Activated B cell treated with CpG ODN at 0.5 μM for 24 hours (primary cell): ENCODE results near the gene MAN1A1. TPM values are rescaled to one million over a fixed set of nuclear protein-coding genes. Genes with fewer than 3 reads are reported as not detected.

Experiments
- ATAC-seq: fragments of 200-7000 bp; cut with Tn5 transposase; one replicate; pipeline ENCODE4 v1.10.0; 2021; ENCODE audit warnings: low read depth, mild to moderate bottlenecking, moderate library complexity
- CTCF ChIA-PET: fragments of 350-600 bp; sonication (Branson Sonifier 250); formaldehyde crosslinking; loops from one replicate; lab custom pipeline; 2021; ENCODE audit warnings: antibody characterized with exemption; lab: Charles Lee
- POLR2A ChIA-PET: fragments of 350-600 bp; sonication (Branson Sonifier 250); formaldehyde crosslinking; loops from one replicate; lab custom pipeline; 2021; ENCODE audit warnings: antibody characterized with exemption; lab: Charles Lee
- DNase-seq: peaks from one replicate; pipeline ENCODE4 v3.0.0; 2022
- H3K27ac Mint-ChIP-seq: one replicate; pipeline ENCODE4 v1.8.0; 2020; ENCODE audit warnings: mixed read lengths
- H3K27me3 Mint-ChIP-seq: one replicate; pipeline ENCODE4 v1.8.0; 2021; ENCODE audit warnings: mixed read lengths
- H3K36me3 Mint-ChIP-seq: one replicate; pipeline ENCODE4 v1.8.0; 2021; ENCODE audit warnings: low read depth, mixed read lengths
- H3K4me1 Mint-ChIP-seq: one replicate; pipeline ENCODE4 v1.8.0; 2021; ENCODE audit warnings: mixed read lengths
- H3K4me3 Mint-ChIP-seq: one replicate; pipeline ENCODE4 v1.8.0; 2020; ENCODE audit warnings: mild to moderate bottlenecking, mixed read lengths
- H3K9me3 Mint-ChIP-seq: one replicate; pipeline ENCODE4 v1.8.0; 2020; ENCODE audit warnings: mixed read lengths
- CTCF ChIP-seq: fragments of 200-600 bp; IDR thresholded peaks from one replicate; pipeline ENCODE4 v1.8.0; 2022; ENCODE audit warnings: antibody characterized with exemption, mild to moderate bottlenecking
- intact Hi-C: fragments of 100-400 bp; cut with micrococcal nuclease; formaldehyde crosslinking; loops from one replicate; pipeline ENCODE4 v1.15.1; 2024
- total RNA-seq: library from RNA; stranded (reverse); gene quantifications from 2 replicates; pipeline ENCODE4 v1.2.3, GENCODE V29; 2022

The MAN1A1 gene
- total RNA-seq, 1 donor from 2014 or later, result 18.1 TPM

DNA sequence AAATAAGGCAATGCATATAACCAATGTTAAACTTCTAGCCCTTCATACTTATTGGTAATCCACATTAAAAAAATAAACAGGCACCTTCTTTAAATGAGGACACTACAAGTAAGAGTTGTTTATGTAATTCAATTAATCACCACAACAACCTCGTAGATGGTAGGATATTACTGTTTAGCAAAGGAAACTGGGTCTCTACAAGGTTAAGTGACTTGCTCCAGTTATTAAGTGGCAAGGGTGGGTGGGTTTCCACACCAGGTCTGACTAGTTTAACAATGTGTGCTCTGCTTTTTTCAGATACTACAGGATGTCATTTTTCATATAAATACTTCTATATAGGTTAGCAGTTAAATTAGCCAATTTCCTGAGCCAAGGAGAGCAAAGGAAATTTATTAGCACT, 129.1 kb downstream of the MAN1A1 start:
- intact Hi-C loops, result loop anchor here (5.0 kb wide), 1 partner anchor 862 kb away; no protein-coding TSS in a partner anchor
- Mint-ChIP-seq H3K27ac (no peak overlapping the region), H3K4me3 (no peak overlapping the region), H3K27me3 (no peaks in the 10 kb centered on the region), H3K9me3 (no peaks in the 10 kb centered on the region), H3K4me1 (no peaks in the 10 kb centered on the region), H3K36me3 (peaks cover 2% of the 10 kb centered on the region)
- POLR2A ChIA-PET, result no interaction called here
- CTCF ChIA-PET, result no interaction called here
- no peak for DNase-seq
- no peak for ATAC-seq
- TF ChIP-seq CTCF, result no peak

GRCh38 chr6:119218548-119218947, 131.0 kb downstream of the MAN1A1 start:
- no peak for TF ChIP-seq CTCF
- Mint-ChIP-seq H3K27me3 (no peaks in the 10 kb centered on the region), H3K9me3 (no peaks in the 10 kb centered on the region), H3K4me1 (no peaks in the 10 kb centered on the region), H3K36me3 (peaks cover 2% of the 10 kb centered on the region), H3K27ac (no peak overlapping the region), H3K4me3 (no peak overlapping the region)
- DNase-seq (no peak), ATAC-seq (no peak)
- intact Hi-C loops, result no loop called here
- ChIA-PET CTCF (no interaction called here), POLR2A (interaction anchor here (0.5 kb wide), 1 partner anchor 11 kb away, joined by 4 read pairs; no protein-coding TSS in a partner anchor)

DNA sequence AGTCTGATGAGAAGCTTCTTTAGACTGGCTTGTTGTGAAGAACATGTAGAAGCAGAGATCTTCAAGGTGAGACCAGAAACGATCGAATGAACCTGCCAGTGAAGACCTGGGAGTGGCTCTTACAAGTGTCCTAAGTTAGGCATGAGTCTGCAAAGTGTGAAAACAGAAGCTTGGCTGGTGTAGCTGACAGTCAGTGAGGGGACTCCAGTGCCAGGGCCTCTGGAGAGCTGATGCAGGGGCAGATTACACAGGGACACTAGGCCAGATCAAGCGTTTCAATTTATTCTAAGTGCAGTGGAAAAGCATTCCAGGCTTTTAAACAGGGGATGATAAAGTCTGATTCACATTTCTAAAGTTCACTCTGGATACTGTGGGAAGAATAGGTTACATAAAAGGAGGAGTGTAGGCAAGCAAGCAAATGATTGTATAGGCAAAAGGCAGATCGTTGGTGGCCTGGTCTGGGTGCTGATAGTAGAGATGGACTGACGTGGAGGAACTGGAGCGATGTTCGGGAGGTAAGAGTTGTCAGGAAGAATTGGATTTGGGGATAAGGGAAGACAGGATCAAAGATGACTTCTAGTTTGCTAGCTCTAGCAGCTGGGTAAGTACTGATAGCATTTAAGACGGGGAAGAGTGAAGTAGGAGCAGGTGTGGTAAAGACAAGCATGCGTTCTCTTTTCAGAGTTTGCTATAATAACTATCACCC, 133.5 kb downstream of the MAN1A1 start:
- H3K9me3 Mint-ChIP-seq, result no peaks in the 10 kb centered on the region
- no peak for ATAC-seq
- peaks cover 4% of the 10 kb centered on the region for H3K36me3 Mint-ChIP-seq
- H3K4me3 Mint-ChIP-seq, result no peak overlapping the region
- TF ChIP-seq CTCF, result no peak
- DNase-seq, result no peak
- ChIA-PET POLR2A (no interaction called here), CTCF (no interaction called here)
- H3K27ac Mint-ChIP-seq, result no peak overlapping the region
- intact Hi-C loops, result no loop called here
- no peaks in the 10 kb centered on the region for H3K27me3 Mint-ChIP-seq
- H3K4me1 Mint-ChIP-seq, result no peaks in the 10 kb centered on the region

GRCh38 chr6:119215309-119215708, 134.3 kb downstream of the MAN1A1 start:
- ATAC-seq (no peak), DNase-seq (no peak)
- Mint-ChIP-seq H3K9me3 (no peaks in the 10 kb centered on the region), H3K4me1 (no peaks in the 10 kb centered on the region), H3K36me3 (peaks cover 4% of the 10 kb centered on the region), H3K4me3 (no peak overlapping the region), H3K27ac (no peak overlapping the region), H3K27me3 (no peaks in the 10 kb centered on the region)
- ChIA-PET POLR2A (no interaction called here), CTCF (no interaction called here)
- intact Hi-C loops, result no loop called here
- TF ChIP-seq CTCF, result no peak

GRCh38 chr6:119210596-119210995, 139.0 kb downstream of the MAN1A1 start:
- H3K36me3 Mint-ChIP-seq, result peaks cover 2% of the 10 kb centered on the region
- no peak overlapping the region for H3K4me3 Mint-ChIP-seq
- peaks cover 20% of the 10 kb centered on the region for H3K4me1 Mint-ChIP-seq
- DNase-seq, result no peak
- no peak for TF ChIP-seq CTCF
- CTCF ChIA-PET, result no interaction called here
- no peak overlapping the region for H3K27ac Mint-ChIP-seq
- POLR2A ChIA-PET, result no interaction called here
- no peaks in the 10 kb centered on the region for H3K27me3 Mint-ChIP-seq
- ATAC-seq, result no peak
- H3K9me3 Mint-ChIP-seq, result no peaks in the 10 kb centered on the region
- intact Hi-C loops, result no loop called here
